ENCODE measurements around the gene HTR2C.

HTR2C gene

DNA sequence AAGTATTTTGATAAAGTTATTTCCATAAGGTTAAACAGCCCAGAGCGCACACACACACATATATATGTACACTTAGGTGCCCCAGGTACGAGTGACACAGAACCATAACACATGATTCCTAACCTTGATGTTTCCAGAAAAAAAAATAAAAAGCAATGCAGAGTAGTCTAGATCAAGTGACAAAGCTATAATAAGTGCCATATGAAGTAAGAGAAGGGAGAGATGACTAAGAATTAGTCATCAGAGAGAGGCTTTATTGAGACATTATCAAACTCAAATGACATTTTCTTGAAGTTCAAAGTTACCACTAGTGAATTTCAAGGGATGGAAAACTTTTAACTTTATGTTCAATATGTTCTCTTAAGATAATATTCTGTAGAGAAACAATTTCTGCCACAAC lies 215.0 kb downstream of the HTR2C start:
- no peak overlapping the region for H2AFZ ChIP-seq (ENCODE audit: low read depth, low read length)
- no peaks in the 10 kb centered on the region for H4K20me1 ChIP-seq (ENCODE audit: insufficient read depth, low read length)
- H3K79me2 ChIP-seq (ENCODE audit: low read length) = no peaks in the 10 kb centered on the region
- H3K4me3 ChIP-seq (ENCODE audit: low read length) = no peak overlapping the region
- TF ChIP-seq CTCF (IDR thresholded peaks at IDR 0.05; ENCODE audit: low read depth, low read length) (no peak), EZH2phosphoT487 (IDR thresholded peaks at IDR 0.05; ENCODE audit: low read depth) (no peak)
- H3K9me3 ChIP-seq (ENCODE audit: insufficient read depth, low read length) = no peaks in the 10 kb centered on the region
- no peak overlapping the region for H3K9ac ChIP-seq (ENCODE audit: low read length)
- no peak overlapping the region for H3K4me2 ChIP-seq (ENCODE audit: low read length)
- no peak overlapping the region for H3K27ac ChIP-seq (ENCODE audit: low read length)
- H3K36me3 ChIP-seq (replicated peaks; ENCODE audit: low read depth, low read length) = no peaks in the 10 kb centered on the region
- no peaks in the 10 kb centered on the region for H3K4me1 ChIP-seq (ENCODE audit: low read length)
- no peaks in the 10 kb centered on the region for H3K27me3 ChIP-seq (ENCODE audit: low read depth, low read length)

- no peak overlapping the region for H3K4me3 ChIP-seq (ENCODE audit: low read length)
- H4K20me1 ChIP-seq (ENCODE audit: insufficient read depth, low read length) = no peaks in the 10 kb centered on the region
- H3K79me2 ChIP-seq (ENCODE audit: low read length) = no peaks in the 10 kb centered on the region
- H3K4me1 ChIP-seq (ENCODE audit: low read length) = no peaks in the 10 kb centered on the region
- H3K9me3 ChIP-seq (ENCODE audit: insufficient read depth, low read length) = no peaks in the 10 kb centered on the region
- no peak overlapping the region for H3K27ac ChIP-seq (ENCODE audit: low read length)
- H3K36me3 ChIP-seq (replicated peaks; ENCODE audit: low read depth, low read length) = no peaks in the 10 kb centered on the region
- H3K4me2 ChIP-seq (ENCODE audit: low read length) = no peak overlapping the region
- no peak overlapping the region for H3K9ac ChIP-seq (ENCODE audit: low read length)
- H2AFZ ChIP-seq (ENCODE audit: low read depth, low read length) = no peak overlapping the region
- no peaks in the 10 kb centered on the region for H3K27me3 ChIP-seq (ENCODE audit: low read depth, low read length)
- TF ChIP-seq CTCF (IDR thresholded peaks at IDR 0.05; ENCODE audit: low read depth, low read length) (no peak), EZH2phosphoT487 (IDR thresholded peaks at IDR 0.05; ENCODE audit: low read depth) (no peak)
Measured at GRCh38 chrX:114800719-114801118, 216.8 kb downstream of the HTR2C start.

GRCh38 chrX:114819509-114819908 lies 235.6 kb downstream of the HTR2C start:
- Histone ChIP-seq H4K20me1 (ENCODE audit: insufficient read depth, low read length) (no peaks in the 10 kb centered on the region), H3K4me2 (ENCODE audit: low read length) (no peak overlapping the region), H3K79me2 (ENCODE audit: low read length) (no peaks in the 10 kb centered on the region), H3K36me3 (replicated peaks; ENCODE audit: low read depth, low read length) (no peaks in the 10 kb centered on the region), H2AFZ (ENCODE audit: low read depth, low read length) (no peak overlapping the region), H3K27ac (ENCODE audit: low read length) (no peak overlapping the region), H3K9me3 (ENCODE audit: insufficient read depth, low read length) (no peaks in the 10 kb centered on the region), H3K4me1 (ENCODE audit: low read length) (no peaks in the 10 kb centered on the region), H3K27me3 (ENCODE audit: low read depth, low read length) (no peaks in the 10 kb centered on the region), H3K4me3 (ENCODE audit: low read length) (no peak overlapping the region), H3K9ac (ENCODE audit: low read length) (no peak overlapping the region)
- TF ChIP-seq EZH2phosphoT487 (IDR thresholded peaks at IDR 0.05; ENCODE audit: low read depth) (no peak), CTCF (IDR thresholded peaks at IDR 0.05; ENCODE audit: low read depth, low read length) (no peak)

- Histone ChIP-seq H2AFZ (ENCODE audit: low read depth, low read length) (no peak overlapping the region), H3K4me2 (ENCODE audit: low read length) (no peak overlapping the region), H4K20me1 (ENCODE audit: insufficient read depth, low read length) (no peaks in the 10 kb centered on the region), H3K4me3 (ENCODE audit: low read length) (no peak overlapping the region), H3K9ac (ENCODE audit: low read length) (no peak overlapping the region), H3K9me3 (ENCODE audit: insufficient read depth, low read length) (no peaks in the 10 kb centered on the region), H3K27ac (ENCODE audit: low read length) (no peak overlapping the region), H3K4me1 (ENCODE audit: low read length) (no peaks in the 10 kb centered on the region), H3K27me3 (ENCODE audit: low read depth, low read length) (no peaks in the 10 kb centered on the region), H3K79me2 (ENCODE audit: low read length) (no peaks in the 10 kb centered on the region), H3K36me3 (replicated peaks; ENCODE audit: low read depth, low read length) (no peaks in the 10 kb centered on the region)
- TF ChIP-seq EZH2phosphoT487 (IDR thresholded peaks at IDR 0.05; ENCODE audit: low read depth) (no peak), CTCF (IDR thresholded peaks at IDR 0.05; ENCODE audit: low read depth, low read length) (no peak)
Measured at GRCh38 chrX:114841051-114841450, 257.2 kb downstream of the HTR2C start.

All from OCI-LY3 (cell line).